RCC 7860 (cell line): ENCODE results near the gene ADAMTS12.

ENCODE experiments used
- DNase-seq: peaks from one replicate; pipeline ENCODE4 v3.0.0-alpha.2; 2015; ENCODE audit warnings: low spot score
- FAIRE-seq: peaks from 2 replicates; lab custom pipeline; 2012; peaks lifted over from hg19 to GRCh38; lab: Jason Lieb, UNC

The ADAMTS12 gene

GRCh38 chr5:33684496-33685159, 207.2 kb downstream of the ADAMTS12 start:
- no peak for FAIRE-seq

GRCh38 chr5:33679791-33680190, 212.0 kb downstream of the ADAMTS12 start:
- no peak for DNase-seq
- FAIRE-seq, result no peak

More at GRCh38 chr5:33684496-33685159, 207.2 kb downstream of the ADAMTS12 start:
- DNase-seq, result no peak

GRCh38 chr5:33675958-33676464, 215.8 kb downstream of the ADAMTS12 start:
- no peak for FAIRE-seq
- DNase-seq, result no peak

- no peak for FAIRE-seq
- DNase-seq, result no peak
These were observed 220.0 kb downstream of the ADAMTS12 start for GRCh38 chr5:33671700-33672291.

- FAIRE-seq, result no peak
- DNase-seq, result no peak
These were observed 228.9 kb downstream of the ADAMTS12 start for GRCh38 chr5:33662722-33663427.

- no peak for FAIRE-seq
- DNase-seq, result no peak
These were observed 232.1 kb downstream of the ADAMTS12 start for GRCh38 chr5:33659526-33660169.

GRCh38 chr5:33657804-33658440, 233.9 kb downstream of the ADAMTS12 start:
- FAIRE-seq (no peak), DNase-seq (no peak)

- FAIRE-seq (no peak), DNase-seq (no peak)
These were observed 234.6 kb downstream of the ADAMTS12 start for GRCh38 chr5:33657176-33657575.

GRCh38 chr5:33650911-33651310, 240.9 kb downstream of the ADAMTS12 start:
- FAIRE-seq (no peak), DNase-seq (no peak)

GRCh38 chr5:33649549-33650482, 242.0 kb downstream of the ADAMTS12 start:
- DNase-seq (no peak), FAIRE-seq (no peak)

GRCh38 chr5:33641744-33642505, 249.9 kb downstream of the ADAMTS12 start:
- DNase-seq (no peak), FAIRE-seq (no peak)

- no peak for FAIRE-seq
- DNase-seq, result no peak
These were observed 252.3 kb downstream of the ADAMTS12 start for GRCh38 chr5:33639474-33639873.

GRCh38 chr5:33637011-33637410, 254.8 kb downstream of the ADAMTS12 start:
- DNase-seq (no peak), FAIRE-seq (no peak)

- DNase-seq (no peak), FAIRE-seq (no peak)
These were observed 256.2 kb downstream of the ADAMTS12 start for GRCh38 chr5:33635582-33635981.

- no peak for DNase-seq
- no peak for FAIRE-seq
These were observed 258.1 kb downstream of the ADAMTS12 start for GRCh38 chr5:33633699-33634098.

GRCh38 chr5:33631786-33632185, 260.0 kb downstream of the ADAMTS12 start:
- FAIRE-seq, result peak; percentile 90
- peak; percentile 65 for DNase-seq

GRCh38 chr5:33631139-33631538, 260.7 kb downstream of the ADAMTS12 start:
- no peak for FAIRE-seq
- DNase-seq, result no peak

GRCh38 chr5:33629999-33630398, 261.8 kb downstream of the ADAMTS12 start:
- FAIRE-seq, result no peak
- no peak for DNase-seq

GRCh38 chr5:33628796-33629195, 263.0 kb downstream of the ADAMTS12 start:
- no peak for DNase-seq
- no peak for FAIRE-seq
